Neural cell (in vitro differentiated cells): ENCODE results near the gene ZNF486. TPM values are rescaled to one million over a fixed set of nuclear protein-coding genes. Genes with fewer than 3 reads are reported as not detected.

Source experiments
- H2AFZ ChIP-seq: fragments of 200-600, 300-800 bp; sonication (generic), shearing (Covaris generic); 2 replicates; pipeline ENCODE4 v1.6.0; 2014; ENCODE audit warnings: low read depth, mild to moderate bottlenecking, antibody characterized with exemption, low read length, moderate library complexity
- H3F3A ChIP-seq: fragments of 200-600 bp; shearing (Covaris generic); 2 replicates; pipeline ENCODE4 v1.6.1; 2016; ENCODE audit warnings: mild to moderate bottlenecking, moderate library complexity, mixed read lengths, antibody characterized with exemption, low read length; ENCODE audit not compliant: insufficient read depth, poor library complexity, severe bottlenecking
- H3K27ac ChIP-seq: fragments of 200-600, 300-800 bp; sonication (generic), shearing (Covaris generic); 2 replicates; pipeline ENCODE4 v1.5.1; 2014; ENCODE audit warnings: mild to moderate bottlenecking, low read length, moderate library complexity
- H3K27me3 ChIP-seq: fragments of 300-800, 200-600 bp; sonication (generic), shearing (Covaris generic); 2 replicates; pipeline ENCODE4 v1.6.0; 2014; ENCODE audit warnings: mild to moderate bottlenecking, low read depth, low read length, moderate library complexity; ENCODE audit not compliant: insufficient read depth
- H3K36me3 ChIP-seq: fragments of 300-800, 200-600 bp; sonication (generic), shearing (Covaris generic); 2 replicates; pipeline ENCODE4 v1.5.1; 2014; ENCODE audit warnings: mild to moderate bottlenecking, antibody characterized with exemption, low read length, moderate library complexity; ENCODE audit not compliant: insufficient read depth
- H3K4me2 ChIP-seq: fragments of 300-800, 200-600 bp; sonication (generic), shearing (Covaris generic); 2 replicates; pipeline ENCODE4 v1.6.0; 2014; ENCODE audit warnings: mild to moderate bottlenecking, low read length
- H3K4me3 ChIP-seq: fragments of 300-800, 200-600 bp; sonication (generic), shearing (Covaris generic); 2 replicates; pipeline ENCODE4 v1.5.1; 2014; ENCODE audit warnings: mild to moderate bottlenecking, low read length, moderate library complexity
- H3K79me2 ChIP-seq: fragments of 200-600 bp; shearing (Covaris generic); replicated peaks from 2 replicates; pipeline ENCODE4 v1.6.0; 2014; ENCODE audit warnings: mild to moderate bottlenecking, low read length, moderate library complexity; ENCODE audit not compliant: insufficient read depth
- H3K9ac ChIP-seq: fragments of 300-800, 200-600 bp; sonication (generic), shearing (Covaris generic); 2 replicates; pipeline ENCODE4 v1.6.1; 2016; ENCODE audit warnings: mild to moderate bottlenecking, low read length, mixed read lengths
- H3K9me2 ChIP-seq: fragments of 200-600 bp; shearing (Covaris generic); 2 replicates; pipeline ENCODE4 v1.6.1; 2016; ENCODE audit warnings: mild to moderate bottlenecking, low read length, mixed read lengths; ENCODE audit not compliant: insufficient read depth
- H3K9me3 ChIP-seq: fragments of 200-600, 300-800 bp; sonication (generic), shearing (Covaris generic); 2 replicates; pipeline ENCODE4 v1.6.1; 2016; ENCODE audit warnings: mild to moderate bottlenecking, mixed run types, low read length, moderate library complexity, mixed read lengths
- H4K20me1 ChIP-seq: fragments of 200-600 bp; shearing (Covaris generic); 2 replicates; pipeline ENCODE4 v1.6.1; 2016; ENCODE audit warnings: mild to moderate bottlenecking, mixed run types; ENCODE audit not compliant: insufficient read depth
- EP300 ChIP-seq: fragments of 450-650 bp; conservative IDR thresholded peaks from 2 replicates; pipeline ENCODE4 v1.6.1; 2014; ENCODE audit warnings: antibody characterized with exemption, mild to moderate bottlenecking, moderate library complexity; ENCODE audit not compliant: poor library complexity, severe bottlenecking
- EZH2 ChIP-seq: fragments of 200-600, 300-800 bp; shearing (Covaris generic), sonication (generic); IDR thresholded peaks from 2 replicates; pipeline ENCODE4 v1.6.1; 2014; ENCODE audit warnings: antibody characterized with exemption, low read length, borderline replicate concordance, mild to moderate bottlenecking; ENCODE audit not compliant: insufficient read depth, poor library complexity, severe bottlenecking
- MXI1 ChIP-seq: fragments of 450-650 bp; conservative IDR thresholded peaks from 2 replicates; pipeline ENCODE4 v1.6.1; 2014; ENCODE audit warnings: antibody characterized with exemption, mild to moderate bottlenecking; ENCODE audit not compliant: poor library complexity, severe bottlenecking
- POLR2AphosphoS5 ChIP-seq: IDR thresholded peaks from 2 replicates; pipeline ENCODE4 v1.6.1; 2012
- RAD21 ChIP-seq: fragments of 450-650 bp; conservative IDR thresholded peaks from 2 replicates; pipeline ENCODE4 v1.6.1; 2014; ENCODE audit warnings: antibody characterized with exemption, mild to moderate bottlenecking, moderate library complexity
- SMC3 ChIP-seq: fragments of 450-650 bp; conservative IDR thresholded peaks from 2 replicates; pipeline ENCODE4 v1.6.1; 2014; ENCODE audit warnings: antibody characterized with exemption, mild to moderate bottlenecking, moderate library complexity; ENCODE audit not compliant: poor library complexity
- TAF1 ChIP-seq: IDR thresholded peaks from 2 replicates; pipeline ENCODE4 v1.6.1; 2012; ENCODE audit warnings: low read depth
- polyA plus RNA-seq: library from polyadenylated mRNA; depleted of rRNA; stranded (reverse); fragments of >200 nt; gene quantifications from 2 replicates; pipeline ENCODE4 v1.2.3, GENCODE V29; 2014
- TF ChIP-seq, protein P1 (sequence below): IDR thresholded peaks from 2 replicates; pipeline ENCODE4 v1.6.1; 2012; ENCODE audit warnings: borderline replicate concordance
- TF ChIP-seq, protein P2 (sequence below): fragments of 450-650 bp; IDR thresholded peaks from 2 replicates; pipeline ENCODE4 v1.5.1; 2014; ENCODE audit warnings: antibody characterized with exemption, mild to moderate bottlenecking, moderate library complexity; ENCODE audit not compliant: poor library complexity, severe bottlenecking

Gene ZNF486
- polyA plus RNA-seq, 1 donor from 2014 or later: 1.9 TPM

DNA sequence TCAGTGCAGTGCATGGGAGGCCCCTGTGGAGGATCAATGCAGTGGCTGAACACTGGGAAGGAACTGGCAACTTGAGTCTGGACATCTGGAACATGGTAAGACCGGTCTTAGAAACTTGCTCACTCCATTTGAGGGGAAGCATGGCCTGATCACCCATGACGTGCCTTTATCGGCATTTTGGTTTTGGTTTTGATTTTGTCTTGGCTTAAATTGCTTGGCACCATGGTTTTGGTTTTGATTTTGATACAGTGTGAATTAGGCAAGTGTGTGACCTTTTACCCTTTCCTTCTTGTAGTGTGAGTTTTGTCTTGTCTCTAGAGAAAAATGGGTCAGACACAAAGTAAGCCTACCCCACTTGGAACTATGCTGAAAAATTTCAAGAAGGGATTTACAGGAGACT, 77.3 kb downstream of the ZNF486 start:
- Histone ChIP-seq H3K27me3 (no peaks in the 10 kb centered on the region), H4K20me1 (no peaks in the 10 kb centered on the region), H2AFZ (no peak overlapping the region), H3K4me3 (no peak overlapping the region), H3K9me3 (no peaks in the 10 kb centered on the region), H3K36me3 (no peaks in the 10 kb centered on the region), H3K4me2 (no peak overlapping the region), H3K9me2 (no peaks in the 10 kb centered on the region), H3K79me2 (no peaks in the 10 kb centered on the region), H3K9ac (no peak overlapping the region), H3F3A (no peaks in the 10 kb centered on the region), H3K27ac (no peak overlapping the region)
- TF ChIP-seq RAD21: no peak
- TF ChIP-seq POLR2AphosphoS5: no peak
- TF ChIP-seq, protein P1, sequence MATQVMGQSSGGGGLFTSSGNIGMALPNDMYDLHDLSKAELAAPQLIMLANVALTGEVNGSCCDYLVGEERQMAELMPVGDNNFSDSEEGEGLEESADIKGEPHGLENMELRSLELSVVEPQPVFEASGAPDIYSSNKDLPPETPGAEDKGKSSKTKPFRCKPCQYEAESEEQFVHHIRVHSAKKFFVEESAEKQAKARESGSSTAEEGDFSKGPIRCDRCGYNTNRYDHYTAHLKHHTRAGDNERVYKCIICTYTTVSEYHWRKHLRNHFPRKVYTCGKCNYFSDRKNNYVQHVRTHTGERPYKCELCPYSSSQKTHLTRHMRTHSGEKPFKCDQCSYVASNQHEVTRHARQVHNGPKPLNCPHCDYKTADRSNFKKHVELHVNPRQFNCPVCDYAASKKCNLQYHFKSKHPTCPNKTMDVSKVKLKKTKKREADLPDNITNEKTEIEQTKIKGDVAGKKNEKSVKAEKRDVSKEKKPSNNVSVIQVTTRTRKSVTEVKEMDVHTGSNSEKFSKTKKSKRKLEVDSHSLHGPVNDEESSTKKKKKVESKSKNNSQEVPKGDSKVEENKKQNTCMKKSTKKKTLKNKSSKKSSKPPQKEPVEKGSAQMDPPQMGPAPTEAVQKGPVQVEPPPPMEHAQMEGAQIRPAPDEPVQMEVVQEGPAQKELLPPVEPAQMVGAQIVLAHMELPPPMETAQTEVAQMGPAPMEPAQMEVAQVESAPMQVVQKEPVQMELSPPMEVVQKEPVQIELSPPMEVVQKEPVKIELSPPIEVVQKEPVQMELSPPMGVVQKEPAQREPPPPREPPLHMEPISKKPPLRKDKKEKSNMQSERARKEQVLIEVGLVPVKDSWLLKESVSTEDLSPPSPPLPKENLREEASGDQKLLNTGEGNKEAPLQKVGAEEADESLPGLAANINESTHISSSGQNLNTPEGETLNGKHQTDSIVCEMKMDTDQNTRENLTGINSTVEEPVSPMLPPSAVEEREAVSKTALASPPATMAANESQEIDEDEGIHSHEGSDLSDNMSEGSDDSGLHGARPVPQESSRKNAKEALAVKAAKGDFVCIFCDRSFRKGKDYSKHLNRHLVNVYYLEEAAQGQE: no peak
- TF ChIP-seq, protein P2, sequence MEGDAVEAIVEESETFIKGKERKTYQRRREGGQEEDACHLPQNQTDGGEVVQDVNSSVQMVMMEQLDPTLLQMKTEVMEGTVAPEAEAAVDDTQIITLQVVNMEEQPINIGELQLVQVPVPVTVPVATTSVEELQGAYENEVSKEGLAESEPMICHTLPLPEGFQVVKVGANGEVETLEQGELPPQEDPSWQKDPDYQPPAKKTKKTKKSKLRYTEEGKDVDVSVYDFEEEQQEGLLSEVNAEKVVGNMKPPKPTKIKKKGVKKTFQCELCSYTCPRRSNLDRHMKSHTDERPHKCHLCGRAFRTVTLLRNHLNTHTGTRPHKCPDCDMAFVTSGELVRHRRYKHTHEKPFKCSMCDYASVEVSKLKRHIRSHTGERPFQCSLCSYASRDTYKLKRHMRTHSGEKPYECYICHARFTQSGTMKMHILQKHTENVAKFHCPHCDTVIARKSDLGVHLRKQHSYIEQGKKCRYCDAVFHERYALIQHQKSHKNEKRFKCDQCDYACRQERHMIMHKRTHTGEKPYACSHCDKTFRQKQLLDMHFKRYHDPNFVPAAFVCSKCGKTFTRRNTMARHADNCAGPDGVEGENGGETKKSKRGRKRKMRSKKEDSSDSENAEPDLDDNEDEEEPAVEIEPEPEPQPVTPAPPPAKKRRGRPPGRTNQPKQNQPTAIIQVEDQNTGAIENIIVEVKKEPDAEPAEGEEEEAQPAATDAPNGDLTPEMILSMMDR: no peak
- TF ChIP-seq EZH2: no peak
- no peak for TF ChIP-seq TAF1
- TF ChIP-seq MXI1: no peak
- TF ChIP-seq EP300: no peak
- no peak for TF ChIP-seq SMC3

DNA sequence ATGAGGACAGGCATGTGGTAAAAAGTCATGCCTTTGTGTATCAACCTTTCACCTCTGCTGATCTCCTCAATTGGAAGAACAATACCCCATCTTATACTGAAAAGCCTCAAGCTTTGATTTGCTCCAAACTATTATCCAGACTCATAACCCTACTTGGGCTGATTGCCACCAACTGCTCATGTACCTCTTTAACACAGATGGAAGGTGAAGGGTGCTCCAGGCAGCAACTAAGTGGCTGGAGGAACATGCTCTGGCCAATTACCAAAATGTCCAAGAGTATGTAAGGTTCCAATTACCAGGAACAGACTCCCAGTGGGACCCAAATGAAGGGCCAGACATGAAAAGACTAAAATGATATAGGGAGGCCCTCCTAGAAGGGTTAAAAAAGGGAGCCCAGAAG, 78.3 kb downstream of the ZNF486 start:
- TF ChIP-seq RAD21 (no peak), MXI1 (no peak), EZH2 (no peak), TAF1 (no peak), SMC3 (no peak), EP300 (no peak), POLR2AphosphoS5 (no peak)
- TF ChIP-seq, protein P2: no peak
- TF ChIP-seq, protein P1: no peak
- no peaks in the 10 kb centered on the region for H3K9me3 ChIP-seq
- H4K20me1 ChIP-seq: no peaks in the 10 kb centered on the region
- H3K9ac ChIP-seq: no peak overlapping the region
- H3K4me2 ChIP-seq: no peak overlapping the region
- no peaks in the 10 kb centered on the region for H3F3A ChIP-seq
- no peaks in the 10 kb centered on the region for H3K36me3 ChIP-seq
- H3K27me3 ChIP-seq: no peaks in the 10 kb centered on the region
- no peak overlapping the region for H3K27ac ChIP-seq
- H3K79me2 ChIP-seq: no peaks in the 10 kb centered on the region
- no peak overlapping the region for H2AFZ ChIP-seq
- no peak overlapping the region for H3K4me3 ChIP-seq
- H3K9me2 ChIP-seq: no peaks in the 10 kb centered on the region
